ENCODE results near the gene OR52N2.

OR52N2 gene

DNA sequence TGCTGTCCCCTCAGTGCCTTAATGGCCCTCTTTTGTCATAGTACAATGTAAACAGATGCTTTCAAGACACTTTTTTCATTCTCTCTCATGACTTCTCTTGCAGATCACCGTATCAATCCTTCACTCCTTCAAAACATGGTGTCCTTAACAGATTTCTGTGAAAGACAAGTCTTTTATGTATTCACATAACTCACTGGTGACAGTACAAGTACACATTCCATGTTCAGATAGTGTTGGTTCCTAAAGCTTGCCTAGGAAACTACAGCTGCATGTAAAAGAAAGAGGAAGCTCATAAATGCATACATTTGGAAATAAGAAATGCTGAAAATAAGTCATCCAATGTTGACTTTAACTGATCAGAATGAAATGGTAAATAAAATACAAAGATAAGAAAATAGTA is 38.0 kb downstream of the OR52N2 start:
- no peak overlapping the region for H3K4me3 ChIP-seq (ENCODE audit: low read depth, low read length)
- no peak for DNase-seq (ENCODE audit: low read depth)
- TF ChIP-seq, protein P1, sequence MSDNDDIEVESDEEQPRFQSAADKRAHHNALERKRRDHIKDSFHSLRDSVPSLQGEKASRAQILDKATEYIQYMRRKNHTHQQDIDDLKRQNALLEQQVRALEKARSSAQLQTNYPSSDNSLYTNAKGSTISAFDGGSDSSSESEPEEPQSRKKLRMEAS (IDR thresholded peaks at IDR 0.05; ENCODE audit: low read depth, low read length) = no peak
- no peak for TF ChIP-seq POLR2A (IDR thresholded peaks at IDR 0.05; ENCODE audit: extremely low read depth, insufficient read length)
- TF ChIP-seq, protein P2, sequence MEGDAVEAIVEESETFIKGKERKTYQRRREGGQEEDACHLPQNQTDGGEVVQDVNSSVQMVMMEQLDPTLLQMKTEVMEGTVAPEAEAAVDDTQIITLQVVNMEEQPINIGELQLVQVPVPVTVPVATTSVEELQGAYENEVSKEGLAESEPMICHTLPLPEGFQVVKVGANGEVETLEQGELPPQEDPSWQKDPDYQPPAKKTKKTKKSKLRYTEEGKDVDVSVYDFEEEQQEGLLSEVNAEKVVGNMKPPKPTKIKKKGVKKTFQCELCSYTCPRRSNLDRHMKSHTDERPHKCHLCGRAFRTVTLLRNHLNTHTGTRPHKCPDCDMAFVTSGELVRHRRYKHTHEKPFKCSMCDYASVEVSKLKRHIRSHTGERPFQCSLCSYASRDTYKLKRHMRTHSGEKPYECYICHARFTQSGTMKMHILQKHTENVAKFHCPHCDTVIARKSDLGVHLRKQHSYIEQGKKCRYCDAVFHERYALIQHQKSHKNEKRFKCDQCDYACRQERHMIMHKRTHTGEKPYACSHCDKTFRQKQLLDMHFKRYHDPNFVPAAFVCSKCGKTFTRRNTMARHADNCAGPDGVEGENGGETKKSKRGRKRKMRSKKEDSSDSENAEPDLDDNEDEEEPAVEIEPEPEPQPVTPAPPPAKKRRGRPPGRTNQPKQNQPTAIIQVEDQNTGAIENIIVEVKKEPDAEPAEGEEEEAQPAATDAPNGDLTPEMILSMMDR (IDR thresholded peaks at IDR 0.05; ENCODE audit: low read depth, low read length) = no peak
- TF ChIP-seq MYC (IDR thresholded peaks at IDR 0.05; ENCODE audit: low read depth, low read length) = no peak

DNA sequence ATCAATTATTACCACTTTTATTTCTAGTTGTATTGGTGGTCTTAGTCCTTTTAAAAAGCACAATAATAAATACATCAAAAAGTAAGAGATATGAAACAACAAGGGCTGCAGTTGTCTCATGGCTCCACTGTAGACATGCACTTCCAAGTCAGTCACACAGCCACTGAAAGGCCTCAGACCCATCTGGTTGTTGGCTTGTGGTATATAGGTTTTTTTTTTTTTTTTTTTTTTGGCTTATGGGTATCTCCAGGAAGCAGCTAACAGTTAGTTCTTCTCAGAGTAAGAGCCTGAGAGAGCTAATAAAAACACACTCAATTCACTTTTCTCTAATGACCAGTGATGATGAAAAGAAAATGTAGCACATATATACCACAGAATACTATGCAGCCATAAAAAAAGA is 39.0 kb downstream of the OR52N2 start:
- no peak overlapping the region for H3K4me3 ChIP-seq (ENCODE audit: low read depth, low read length)
- DNase-seq (ENCODE audit: low read depth) = no peak
- TF ChIP-seq, protein P1 (IDR thresholded peaks at IDR 0.05; ENCODE audit: low read depth, low read length) = no peak
- TF ChIP-seq, protein P2 (IDR thresholded peaks at IDR 0.05; ENCODE audit: low read depth, low read length) = no peak
- no peak for TF ChIP-seq POLR2A (IDR thresholded peaks at IDR 0.05; ENCODE audit: extremely low read depth, insufficient read length)
- no peak for TF ChIP-seq MYC (IDR thresholded peaks at IDR 0.05; ENCODE audit: low read depth, low read length)

DNA sequence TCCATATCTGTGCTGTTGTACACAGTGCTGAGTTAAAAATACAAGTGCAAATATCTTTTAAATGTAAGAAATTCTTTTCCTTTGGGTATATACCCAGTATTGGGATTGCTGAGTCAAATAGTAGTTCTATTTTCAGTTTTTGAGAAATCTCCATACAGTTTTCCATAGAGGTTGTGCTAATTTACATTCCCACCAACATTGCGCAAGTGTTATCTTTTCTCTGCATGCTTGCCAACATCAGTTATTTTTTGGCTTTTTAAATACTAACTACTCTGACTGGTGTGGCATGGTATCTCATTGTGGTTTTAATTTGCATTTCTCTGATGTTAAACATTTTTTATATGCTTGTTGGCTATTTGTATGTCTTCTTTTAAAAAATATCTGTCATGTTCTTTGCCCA is 42.3 kb downstream of the OR52N2 start:
- TF ChIP-seq, protein P2 (IDR thresholded peaks at IDR 0.05; ENCODE audit: low read depth, low read length) = no peak
- no peak for TF ChIP-seq MYC (IDR thresholded peaks at IDR 0.05; ENCODE audit: low read depth, low read length)
- no peak for TF ChIP-seq POLR2A (IDR thresholded peaks at IDR 0.05; ENCODE audit: extremely low read depth, insufficient read length)
- TF ChIP-seq, protein P1 (IDR thresholded peaks at IDR 0.05; ENCODE audit: low read depth, low read length) = no peak
- H3K4me3 ChIP-seq (ENCODE audit: low read depth, low read length) = no peak overlapping the region
- no peak for DNase-seq (ENCODE audit: low read depth)

DNA sequence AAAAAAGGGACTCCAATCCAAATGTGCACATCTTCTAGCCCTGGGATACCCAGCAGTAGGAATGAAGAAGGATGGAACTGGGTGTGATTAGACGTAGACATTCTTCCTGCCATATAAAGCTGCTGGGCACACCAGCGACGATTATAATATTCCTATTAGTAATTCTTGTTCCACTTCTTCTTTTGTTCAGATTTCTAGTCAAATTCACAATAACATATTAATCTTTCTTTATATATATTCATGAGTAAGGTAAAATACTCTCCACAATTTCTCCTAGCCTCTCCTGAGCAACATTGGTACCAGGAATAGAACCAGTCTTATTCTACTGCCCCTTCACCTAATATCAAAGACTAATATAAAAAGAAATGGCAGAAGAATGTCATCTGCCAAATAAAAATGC is 48.9 kb downstream of the OR52N2 start, which contains the start of gene OR52E8:
OR52E8 (minus strand) TSS at position 101 of the 400 bp plus-strand sequence; CDS start at position 101, 0 bp downstream.
- TF ChIP-seq POLR2A (IDR thresholded peaks at IDR 0.05; ENCODE audit: extremely low read depth, insufficient read length) (no peak), MYC (IDR thresholded peaks at IDR 0.05; ENCODE audit: low read depth, low read length) (no peak)
- TF ChIP-seq, protein P2 (IDR thresholded peaks at IDR 0.05; ENCODE audit: low read depth, low read length) = no peak
- TF ChIP-seq, protein P1 (IDR thresholded peaks at IDR 0.05; ENCODE audit: low read depth, low read length) = no peak
- no peak within 1 kb of the TSS for H3K4me3 ChIP-seq (ENCODE audit: low read depth, low read length)
- no peak for DNase-seq (ENCODE audit: low read depth)

DNA sequence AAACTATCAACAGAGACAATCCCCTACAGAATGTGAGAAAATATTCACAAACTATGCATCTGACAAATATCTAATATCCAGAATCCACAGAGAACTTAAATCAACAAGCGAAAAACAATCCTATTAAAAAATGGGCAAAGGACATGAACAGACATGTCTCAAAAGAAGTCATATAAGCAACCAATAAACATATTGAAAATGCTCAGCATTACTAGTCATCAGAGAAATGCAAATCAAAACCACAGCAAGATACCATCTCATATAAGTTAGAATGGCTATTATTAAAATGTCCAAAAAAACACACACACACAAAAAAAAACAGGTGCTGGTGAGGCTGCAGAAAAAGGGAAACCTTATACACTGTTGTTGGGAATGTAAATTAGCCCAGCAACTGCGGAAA is 57.1 kb downstream of the OR52N2 start:
- no peak for DNase-seq (ENCODE audit: low read depth)
- no peak overlapping the region for H3K4me3 ChIP-seq (ENCODE audit: low read depth, low read length)
- TF ChIP-seq POLR2A (IDR thresholded peaks at IDR 0.05; ENCODE audit: extremely low read depth, insufficient read length) = no peak
- TF ChIP-seq, protein P2 (IDR thresholded peaks at IDR 0.05; ENCODE audit: low read depth, low read length) = no peak
- TF ChIP-seq, protein P1 (IDR thresholded peaks at IDR 0.05; ENCODE audit: low read depth, low read length) = no peak
- TF ChIP-seq MYC (IDR thresholded peaks at IDR 0.05; ENCODE audit: low read depth, low read length) = no peak
